Lower leg skin (tissue), 3 donors: Measurements from ENCODE around the gene PTTG1IP.

Source experiments
- POLR2A ChIP-seq, 2 donors: fragments of 450-650 bp; IDR thresholded peaks; one replicate each; pipeline ENCODE4 v1.6.1; 2016 to 2017; ENCODE audit warnings: antibody characterized with exemption in 2 of 2, mild to moderate bottlenecking in 1 of 2, moderate library complexity in 1 of 2
- TF ChIP-seq, protein P1 (sequence below), 3 donors: fragments of 450-650 bp; IDR thresholded peaks; one replicate each; pipeline ENCODE4 v1.5.1; 2016; ENCODE audit warnings: antibody characterized with exemption in 3 of 3, mild to moderate bottlenecking in 3 of 3, moderate library complexity in 2 of 3

DNA sequence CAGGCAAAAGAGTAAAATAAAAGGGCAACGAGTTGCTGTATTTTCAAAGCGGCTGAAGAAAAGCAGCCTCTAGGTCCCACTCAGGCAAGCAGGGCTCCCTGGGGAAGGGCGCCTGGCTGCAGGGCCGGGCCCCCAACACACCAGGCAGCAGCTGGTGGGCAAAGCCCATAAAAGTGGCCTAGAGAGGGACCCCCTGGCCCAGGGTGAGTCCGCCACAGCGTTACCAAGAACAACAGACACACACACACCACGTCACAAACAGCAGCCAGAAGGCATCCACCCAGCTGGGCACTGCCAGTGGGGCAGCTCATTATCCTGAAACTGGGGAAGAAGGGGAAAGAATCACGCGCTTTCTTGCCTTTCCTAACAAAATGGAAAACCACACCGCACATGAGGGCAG, 60.3 kb downstream of the PTTG1IP start:
- TF ChIP-seq, protein P1, sequence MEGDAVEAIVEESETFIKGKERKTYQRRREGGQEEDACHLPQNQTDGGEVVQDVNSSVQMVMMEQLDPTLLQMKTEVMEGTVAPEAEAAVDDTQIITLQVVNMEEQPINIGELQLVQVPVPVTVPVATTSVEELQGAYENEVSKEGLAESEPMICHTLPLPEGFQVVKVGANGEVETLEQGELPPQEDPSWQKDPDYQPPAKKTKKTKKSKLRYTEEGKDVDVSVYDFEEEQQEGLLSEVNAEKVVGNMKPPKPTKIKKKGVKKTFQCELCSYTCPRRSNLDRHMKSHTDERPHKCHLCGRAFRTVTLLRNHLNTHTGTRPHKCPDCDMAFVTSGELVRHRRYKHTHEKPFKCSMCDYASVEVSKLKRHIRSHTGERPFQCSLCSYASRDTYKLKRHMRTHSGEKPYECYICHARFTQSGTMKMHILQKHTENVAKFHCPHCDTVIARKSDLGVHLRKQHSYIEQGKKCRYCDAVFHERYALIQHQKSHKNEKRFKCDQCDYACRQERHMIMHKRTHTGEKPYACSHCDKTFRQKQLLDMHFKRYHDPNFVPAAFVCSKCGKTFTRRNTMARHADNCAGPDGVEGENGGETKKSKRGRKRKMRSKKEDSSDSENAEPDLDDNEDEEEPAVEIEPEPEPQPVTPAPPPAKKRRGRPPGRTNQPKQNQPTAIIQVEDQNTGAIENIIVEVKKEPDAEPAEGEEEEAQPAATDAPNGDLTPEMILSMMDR (IDR thresholded peaks at IDR 0.05): no peak
- TF ChIP-seq POLR2A (IDR thresholded peaks at IDR 0.05): no peak
